Gastrocnemius medialis (tissue), 4 donors: ENCODE data around the gene CCDC40. TPM values are rescaled to one million over a fixed set of nuclear protein-coding genes. Genes with fewer than 3 reads are reported as not detected.

Experiments used
- ATAC-seq, 2 donors: fragments of 150-250 bp; one replicate each; pipeline ENCODE4 v1.9.1; 2016
- DNase-seq, 2 donors: peaks; one replicate each; pipeline ENCODE4 v3.0.0-alpha.2; 2019
- H3K27ac ChIP-seq, 4 donors: fragments of 200-600 bp; sonication (generic); 1 replicate in 1 of 4; 2 replicates in 3 of 4; pipeline ENCODE4 v1.5.1; 2016 to 2018; ENCODE audit warnings: mild to moderate bottlenecking in 2 of 4, moderate library complexity in 1 of 4
- H3K27me3 ChIP-seq, 3 donors: fragments of 200-600 bp; sonication (generic) in 2 of 3; 1 replicate in 1 of 3; 2 replicates in 2 of 3; pipeline versions ENCODE4 v1.5.1 to v1.6.0; 2016 to 2019; ENCODE audit warnings: mild to moderate bottlenecking in 1 of 3, moderate library complexity in 1 of 3
- H3K36me3 ChIP-seq, 2 donors: fragments of 200-600 bp; sonication (generic) in 1 of 2; one replicate each; pipeline ENCODE4 v1.5.1; 2017 to 2018
- H3K4me1 ChIP-seq, 2 donors: fragments of 200-600 bp; sonication (generic) in 1 of 2; one replicate each; pipeline ENCODE4 v1.5.1; 2016 to 2017; ENCODE audit warnings: mild to moderate bottlenecking in 2 of 2
- H3K4me3 ChIP-seq, 4 donors: fragments of 200-600 bp; sonication (generic) in 3 of 4; 1 replicate in 1 of 4; 2 replicates in 3 of 4; pipeline ENCODE4 v1.5.1; 2016 to 2019; ENCODE audit warnings: mild to moderate bottlenecking in 2 of 4
- H3K9me3 ChIP-seq, 3 donors: fragments of 200-600 bp; sonication (generic) in 2 of 3; 1 replicate in 1 of 3; 2 replicates in 2 of 3; pipeline ENCODE4 v1.5.1; 2016 to 2019
- CTCF ChIP-seq, 5 experiments: fragments of 450-650 bp in 3 of 5; fragments of 200-600 bp in 2 of 5; sonication (generic) in 2 of 5; IDR thresholded peaks in 4 of 5; conservative IDR thresholded peaks in 1 of 5; 1 replicate in 4 of 5; 2 replicates in 1 of 5; pipeline ENCODE4 v1.5.1; 2016 to 2019; ENCODE audit warnings: antibody characterized with exemption in 5 of 5, mild to moderate bottlenecking in 3 of 5, moderate library complexity in 3 of 5
- POLR2A ChIP-seq, 2 donors: fragments of 450-650 bp; IDR thresholded peaks; one replicate each; pipeline ENCODE4 v1.6.1; 2017; ENCODE audit warnings: antibody characterized with exemption in 2 of 2, mild to moderate bottlenecking in 2 of 2, moderate library complexity in 2 of 2
- in situ Hi-C, 4 donors: fragments of 200-750 bp; cut with MboI; loops; one replicate each; pipeline versions ENCODE4 v1.15.0 to v1.8.0; 2017; ENCODE audit warnings: low sequenced_read_pairs in 4 of 4
- intact Hi-C: fragments of 100-400 bp; cut with DNase I; formaldehyde crosslinking; loops from one replicate; pipeline ENCODE4 v1.15.1; 2023; ENCODE audit warnings: low total_unique reads
- total RNA-seq, 4 donors: library from RNA; depleted of rRNA; stranded (reverse); fragments of >200 nt; gene quantifications; one replicate each; pipeline versions ENCODE4 v1.1.0 to v1.2.3, GENCODE V29; 2016

Gene CCDC40
- total RNA-seq, 4 donors from 2014 or later, result 0.18 to 2.1 (median 1.1) TPM

GRCh38 chr17:80125656-80126448 lies 89.4 kb downstream of the CCDC40 start:
- intact Hi-C loops, result no loop called here
- DNase-seq (no peak), ATAC-seq (no peak)
- Histone ChIP-seq H3K36me3 (no peaks in the 10 kb centered on the region), H3K27me3 (no peaks in the 10 kb centered on the region), H3K4me3 (no peak overlapping the region), H3K4me1 (no peaks in the 10 kb centered on the region), H3K27ac (no peak overlapping the region), H3K9me3 (no peaks in the 10 kb centered on the region)
- in situ Hi-C loops, result no loop called here
- TF ChIP-seq CTCF (IDR thresholded peaks at IDR 0.05 in 4 of 5, conservative IDR thresholded peaks at IDR 0.05 in 1 of 5) (no peak), POLR2A (IDR thresholded peaks at IDR 0.05) (no peak)

GRCh38 chr17:80126449-80126715 lies 89.9 kb downstream of the CCDC40 start:
- Histone ChIP-seq H3K27me3 (no peaks in the 10 kb centered on the region), H3K27ac (no peak overlapping the region), H3K9me3 (no peaks in the 10 kb centered on the region), H3K4me3 (no peak overlapping the region), H3K36me3 (no peaks in the 10 kb centered on the region), H3K4me1 (no peaks in the 10 kb centered on the region)
- no peak for ATAC-seq
- TF ChIP-seq CTCF (IDR thresholded peaks at IDR 0.05 in 4 of 5, conservative IDR thresholded peaks at IDR 0.05 in 1 of 5) (no peak), POLR2A (IDR thresholded peaks at IDR 0.05) (no peak)
- intact Hi-C loops (no loop called here), in situ Hi-C loops (no loop called here)
- DNase-seq, result no peak

GRCh38 chr17:80129006-80129565 lies 92.6 kb downstream of the CCDC40 start:
- intact Hi-C loops (no loop called here), in situ Hi-C loops (no loop called here)
- no peak for TF ChIP-seq CTCF (IDR thresholded peaks at IDR 0.05 in 4 of 5, conservative IDR thresholded peaks at IDR 0.05 in 1 of 5)
- TF ChIP-seq POLR2A (IDR thresholded peaks at IDR 0.05), result no peak
- Histone ChIP-seq H3K4me3 (no peak overlapping the region), H3K4me1 (no peaks in the 10 kb centered on the region), H3K9me3 (no peaks in the 10 kb centered on the region), H3K27ac (no peak overlapping the region), H3K36me3 (peaks cover 0 to 15% of the 10 kb centered on the region in 2 donors), H3K27me3 (no peaks in the 10 kb centered on the region)
- no peak for ATAC-seq
- DNase-seq, result no peak

- no peaks in the 10 kb centered on the region for H3K4me1 ChIP-seq
- TF ChIP-seq POLR2A (IDR thresholded peaks at IDR 0.05), result no peak
- TF ChIP-seq CTCF (IDR thresholded peaks at IDR 0.05 in 4 of 5, conservative IDR thresholded peaks at IDR 0.05 in 1 of 5), result no peak
- intact Hi-C loops (no loop called here), in situ Hi-C loops (no loop called here)
- H3K27me3 ChIP-seq, result no peaks in the 10 kb centered on the region
- H3K36me3 ChIP-seq, result peaks cover 2 to 34% of the 10 kb centered on the region in 2 donors
- ATAC-seq (no peak), DNase-seq (no peak)
- no peak overlapping the region for H3K27ac ChIP-seq
- H3K4me3 ChIP-seq, result no peak overlapping the region
- no peaks in the 10 kb centered on the region for H3K9me3 ChIP-seq
Measured at GRCh38 chr17:80130992-80131391, 94.5 kb downstream of the CCDC40 start.
